ENCODE results near the gene RGS13.

DNA sequence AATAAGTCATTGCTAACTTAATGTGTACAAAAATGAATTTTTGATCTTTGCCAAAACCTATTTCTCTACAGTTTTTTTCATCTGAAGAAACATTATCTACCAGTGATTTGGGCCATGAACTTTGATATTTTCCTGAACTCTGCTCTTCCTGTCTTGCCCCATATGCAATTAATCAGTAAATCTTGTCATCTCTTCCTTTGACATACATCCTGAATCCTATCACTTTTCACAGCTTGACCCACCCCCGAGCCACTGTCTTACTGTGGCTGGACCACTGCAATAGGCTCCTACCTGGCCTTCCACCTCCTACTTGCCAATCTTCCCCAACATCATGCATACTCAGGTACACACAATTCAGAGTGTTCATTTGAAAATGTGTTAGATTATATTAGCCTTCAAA lies 46.4 kb downstream of the RGS13 start:
- TF ChIP-seq, protein P1, sequence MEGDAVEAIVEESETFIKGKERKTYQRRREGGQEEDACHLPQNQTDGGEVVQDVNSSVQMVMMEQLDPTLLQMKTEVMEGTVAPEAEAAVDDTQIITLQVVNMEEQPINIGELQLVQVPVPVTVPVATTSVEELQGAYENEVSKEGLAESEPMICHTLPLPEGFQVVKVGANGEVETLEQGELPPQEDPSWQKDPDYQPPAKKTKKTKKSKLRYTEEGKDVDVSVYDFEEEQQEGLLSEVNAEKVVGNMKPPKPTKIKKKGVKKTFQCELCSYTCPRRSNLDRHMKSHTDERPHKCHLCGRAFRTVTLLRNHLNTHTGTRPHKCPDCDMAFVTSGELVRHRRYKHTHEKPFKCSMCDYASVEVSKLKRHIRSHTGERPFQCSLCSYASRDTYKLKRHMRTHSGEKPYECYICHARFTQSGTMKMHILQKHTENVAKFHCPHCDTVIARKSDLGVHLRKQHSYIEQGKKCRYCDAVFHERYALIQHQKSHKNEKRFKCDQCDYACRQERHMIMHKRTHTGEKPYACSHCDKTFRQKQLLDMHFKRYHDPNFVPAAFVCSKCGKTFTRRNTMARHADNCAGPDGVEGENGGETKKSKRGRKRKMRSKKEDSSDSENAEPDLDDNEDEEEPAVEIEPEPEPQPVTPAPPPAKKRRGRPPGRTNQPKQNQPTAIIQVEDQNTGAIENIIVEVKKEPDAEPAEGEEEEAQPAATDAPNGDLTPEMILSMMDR (IDR thresholded peaks at IDR 0.05 in 2 of 3, conservative IDR thresholded peaks at IDR 0.05 in 1 of 3; ENCODE audit: control insufficient read depth in 2 of 3, extremely low read depth in 1 of 3, insufficient read depth in 1 of 3, low read depth in 3 of 3, low read length in 3 of 3), result no peak
- TF ChIP-seq CHD2 (IDR thresholded peaks at IDR 0.05; ENCODE audit: borderline replicate concordance, low read depth, low read length) (no peak), YY1 (IDR thresholded peaks at IDR 0.05; ENCODE audit: low read depth, low read length) (no peak), CEBPB (IDR thresholded peaks at IDR 0.05; ENCODE audit: borderline replicate concordance in 1 of 2, low read depth in 2 of 2, low read length in 2 of 2) (no peak), RCOR1 (conservative IDR thresholded peaks at IDR 0.05; ENCODE audit: low read depth, low read length) (no peak), POLR2AphosphoS5 (IDR thresholded peaks at IDR 0.05; ENCODE audit: low read length) (no peak), ZBTB40 (IDR thresholded peaks at IDR 0.05; ENCODE audit: borderline replicate concordance) (no peak), SMC3 (IDR thresholded peaks at IDR 0.05; ENCODE audit: borderline replicate concordance, low read length) (no peak), JUND (IDR thresholded peaks at IDR 0.05; ENCODE audit: low read depth, low read length) (no peak), EZH2 (IDR thresholded peaks at IDR 0.05; ENCODE audit: borderline replicate concordance, control insufficient read depth, low read depth, low read length) (no peak), KDM1A (IDR thresholded peaks at IDR 0.05; ENCODE audit: borderline replicate concordance) (no peak)
- TF ChIP-seq, protein P2, sequence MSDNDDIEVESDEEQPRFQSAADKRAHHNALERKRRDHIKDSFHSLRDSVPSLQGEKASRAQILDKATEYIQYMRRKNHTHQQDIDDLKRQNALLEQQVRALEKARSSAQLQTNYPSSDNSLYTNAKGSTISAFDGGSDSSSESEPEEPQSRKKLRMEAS (IDR thresholded peaks at IDR 0.05; ENCODE audit: low read depth, low read length), result no peak
